ENCODE data around the gene CSTF3.

The CSTF3 gene

DNA sequence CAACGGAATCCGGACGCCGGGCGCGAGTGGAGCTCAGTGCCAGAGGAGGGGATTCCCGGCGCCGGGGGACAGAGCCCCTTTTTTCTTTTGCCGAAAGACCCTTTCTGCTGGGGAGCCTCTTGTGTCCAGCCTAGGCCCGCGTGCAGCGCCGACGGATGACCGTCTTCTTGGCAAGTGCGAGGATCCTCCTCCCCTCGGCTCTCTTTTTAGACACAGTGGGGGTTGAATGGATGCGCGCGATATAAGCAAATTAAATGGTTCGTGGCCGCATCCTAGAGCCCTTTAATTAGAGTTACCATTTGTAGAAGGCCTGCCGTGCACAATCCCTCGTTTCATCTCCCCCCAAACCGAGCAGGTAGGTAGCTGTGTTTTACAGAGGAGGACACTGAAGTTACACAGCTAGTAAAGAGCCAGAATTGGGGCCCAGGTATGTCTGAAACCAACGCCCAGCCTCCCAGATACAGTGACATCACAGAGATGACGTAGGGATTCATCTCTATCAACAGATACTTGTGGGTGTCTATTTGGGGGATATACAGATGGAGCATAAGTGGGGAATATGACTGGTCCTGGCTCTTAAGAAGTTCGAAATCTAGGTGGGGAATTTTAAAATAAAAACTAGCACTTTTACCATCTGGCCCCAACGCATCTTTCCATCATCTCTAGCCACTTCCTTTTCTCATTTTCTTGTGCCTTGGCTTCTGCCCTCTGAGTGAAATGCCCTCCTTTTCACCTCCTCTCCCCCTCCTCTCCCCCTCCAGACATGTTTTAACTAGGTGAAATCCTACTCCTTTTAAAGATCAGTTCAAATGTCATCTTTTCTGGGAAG, 121.0 kb downstream of the CSTF3 start:
- peak; percentile 64 for DNase-seq

- peak; percentile 82 for DNase-seq
Measured at GRCh38 chr11:33039274-33040032, 121.8 kb downstream of the CSTF3 start, which contains the start of gene TCP11L1. Gene TCP11L1 (plus strand): TSS chr11:33039572. CDS start chr11:33043774, 4,202 bp downstream.

DNA sequence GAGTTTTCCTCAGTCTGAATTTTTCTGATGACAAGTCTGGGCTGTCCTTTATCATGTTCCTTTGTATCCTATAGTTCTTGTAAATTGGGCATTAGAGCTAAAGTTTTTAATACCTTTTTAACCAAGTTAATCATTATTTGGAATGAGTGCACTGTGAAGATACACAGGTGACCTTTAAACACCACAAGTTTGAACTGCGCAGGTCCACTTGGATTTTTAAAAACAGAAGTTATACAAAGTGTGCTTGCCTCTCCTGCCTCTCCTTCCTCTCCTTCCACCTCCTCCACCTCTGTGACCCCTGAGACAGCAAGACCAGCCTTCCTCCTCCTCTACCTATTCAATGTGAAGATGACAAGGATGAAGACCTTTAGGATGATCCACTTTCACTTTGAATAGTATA, 126.3 kb downstream of the CSTF3 start:
- no peak for DNase-seq

Measured in CD4-positive, alpha-beta T cell treated with Interleukin-12 subunit alpha and Interleukin-12 subunit beta, for 1 hour (primary cell).